NCI-H774 (cell line): Measurements from ENCODE around the gene NDUFAB1.
"Not testable (repeated sequence)": the region's sequence is repeated elsewhere in the genome, so short reads cannot be mapped to it uniquely, and the experiment has no call there.

Source experiments
- DNase-seq: peaks from one replicate; lab custom pipeline; 2025; lab: John Stamatoyannopoulos, UW

The NDUFAB1 gene

GRCh38 chr16:23554536-23554935 is 41.6 kb downstream of the NDUFAB1 start:
- no peak for DNase-seq

- DNase-seq: no peak
Observed at GRCh38 chr16:23552161-23552560, 44.0 kb downstream of the NDUFAB1 start.

GRCh38 chr16:23549938-23550337 is 46.2 kb downstream of the NDUFAB1 start:
- no peak for DNase-seq

- DNase-seq: no peak
Observed at GRCh38 chr16:23544436-23544835, 51.7 kb downstream of the NDUFAB1 start.

- not testable (repeated sequence) for DNase-seq
Observed at GRCh38 chr16:23540817-23541178, 55.3 kb downstream of the NDUFAB1 start.

GRCh38 chr16:23539984-23540816 is 55.9 kb downstream of the NDUFAB1 start:
- DNase-seq: peak; percentile 86

GRCh38 chr16:23538919-23539278 is 57.2 kb downstream of the NDUFAB1 start:
- no peak for DNase-seq

- no peak for DNase-seq
Observed at GRCh38 chr16:23537390-23537789, 58.7 kb downstream of the NDUFAB1 start.

- DNase-seq: no peak
Observed at GRCh38 chr16:23535901-23536300, 60.2 kb downstream of the NDUFAB1 start.

GRCh38 chr16:23534868-23535860 is 61.0 kb downstream of the NDUFAB1 start:
- no peak for DNase-seq

GRCh38 chr16:23532448-23532847 is 63.7 kb downstream of the NDUFAB1 start:
- DNase-seq: no peak
